Ectodermal cell (in vitro differentiated cells): Measurements from ENCODE around the gene MGLL.

ENCODE experiments used
- H3K27ac ChIP-seq: 2 replicates; pipeline ENCODE4 v1.7.0; 2013; ENCODE audit warnings: mild to moderate bottlenecking, low read depth, low read length; ENCODE audit not compliant: insufficient read depth, poor library complexity, severe bottlenecking
- H3K27me3 ChIP-seq: 2 replicates; pipeline ENCODE4 v1.7.0; 2013; ENCODE audit warnings: mild to moderate bottlenecking, low read length; ENCODE audit not compliant: insufficient read depth, control insufficient read depth, poor library complexity, severe bottlenecking
- H3K36me3 ChIP-seq: one replicate; pipeline ENCODE4 v1.7.0; 2013; ENCODE audit warnings: low read length; ENCODE audit not compliant: control insufficient read depth, insufficient read depth
- H3K4me1 ChIP-seq: one replicate; pipeline ENCODE4 v1.7.0; 2013; ENCODE audit warnings: low read length; ENCODE audit not compliant: control insufficient read depth, insufficient read depth
- H3K4me3 ChIP-seq: 2 replicates; pipeline ENCODE4 v1.7.0; 2013; ENCODE audit warnings: low read depth, low read length, control low read depth; ENCODE audit not compliant: insufficient read depth
- H3K9me3 ChIP-seq: 2 replicates; pipeline ENCODE4 v1.7.0; 2013; ENCODE audit warnings: mild to moderate bottlenecking, low read length, moderate library complexity; ENCODE audit not compliant: control insufficient read depth
- WGBS, 2 experiments: methylation state at CpG; one replicate each; pipeline ENCODE4 v1.1.7; 2013; ENCODE audit warnings: missing lambda C conversion rate in 2 of 2; 5-methylcytosine and 5-hydroxymethylcytosine counted together

MGLL gene

GRCh38 chr3:127815001-127815400 is 7.3 kb downstream of the MGLL start:
- Histone ChIP-seq H3K27me3 (no peaks in the 10 kb centered on the region), H3K4me3 (no peak overlapping the region), H3K9me3 (no peaks in the 10 kb centered on the region), H3K36me3 (no peaks in the 10 kb centered on the region), H3K27ac (no peak overlapping the region), H3K4me1 (no peaks in the 10 kb centered on the region)
- WGBS, 2 experiments: 84 to 92% methylated on average over 6 to 7 of the region's 7 CpGs

GRCh38 chr3:127814325-127814781 is 8.0 kb downstream of the MGLL start:
- WGBS, 2 experiments: 86 to 88% methylated on average over 2 of the region's 2 CpGs
- H3K36me3 ChIP-seq: no peaks in the 10 kb centered on the region

DNA sequence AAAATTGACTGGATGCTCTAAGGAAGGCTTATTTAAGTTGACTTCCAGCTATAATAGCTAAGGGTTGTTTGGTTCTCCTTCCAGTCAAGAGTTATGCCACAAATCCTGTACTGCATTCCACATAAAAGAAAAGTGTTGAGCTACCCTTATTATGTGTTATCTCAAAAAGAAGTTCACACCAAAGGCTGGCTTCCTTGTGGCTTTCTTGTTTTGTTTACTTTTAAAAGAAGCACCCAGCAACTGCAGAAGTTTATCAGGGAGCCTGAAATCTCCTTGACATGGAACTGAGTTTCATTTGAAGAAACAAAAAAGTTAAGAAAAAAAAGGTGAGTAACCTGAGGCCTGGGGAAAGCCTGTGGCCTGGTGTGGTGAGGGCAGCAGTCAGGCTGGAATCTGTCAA is 10.2 kb downstream of the MGLL start:
- no peaks in the 10 kb centered on the region for H3K36me3 ChIP-seq
- H3K27ac ChIP-seq: no peak overlapping the region
- H3K4me3 ChIP-seq: no peak overlapping the region
- H3K27me3 ChIP-seq: no peaks in the 10 kb centered on the region
- no peaks in the 10 kb centered on the region for H3K4me1 ChIP-seq
- H3K9me3 ChIP-seq: no peaks in the 10 kb centered on the region

More at GRCh38 chr3:127814325-127814781, 8.0 kb downstream of the MGLL start:
- Histone ChIP-seq H3K27ac (no peak overlapping the region), H3K9me3 (no peaks in the 10 kb centered on the region), H3K4me1 (no peaks in the 10 kb centered on the region), H3K27me3 (no peaks in the 10 kb centered on the region), H3K4me3 (no peak overlapping the region)

- H3K27me3 ChIP-seq: no peaks in the 10 kb centered on the region
- 95 to 98% methylated on average over 3 of the region's 3 CpGs for WGBS, 2 experiments
- H3K4me3 ChIP-seq: no peak overlapping the region
- no peaks in the 10 kb centered on the region for H3K36me3 ChIP-seq
- H3K9me3 ChIP-seq: no peaks in the 10 kb centered on the region
- H3K4me1 ChIP-seq: no peaks in the 10 kb centered on the region
- no peak overlapping the region for H3K27ac ChIP-seq
Measured at GRCh38 chr3:127811717-127812116, 10.6 kb downstream of the MGLL start.

DNA sequence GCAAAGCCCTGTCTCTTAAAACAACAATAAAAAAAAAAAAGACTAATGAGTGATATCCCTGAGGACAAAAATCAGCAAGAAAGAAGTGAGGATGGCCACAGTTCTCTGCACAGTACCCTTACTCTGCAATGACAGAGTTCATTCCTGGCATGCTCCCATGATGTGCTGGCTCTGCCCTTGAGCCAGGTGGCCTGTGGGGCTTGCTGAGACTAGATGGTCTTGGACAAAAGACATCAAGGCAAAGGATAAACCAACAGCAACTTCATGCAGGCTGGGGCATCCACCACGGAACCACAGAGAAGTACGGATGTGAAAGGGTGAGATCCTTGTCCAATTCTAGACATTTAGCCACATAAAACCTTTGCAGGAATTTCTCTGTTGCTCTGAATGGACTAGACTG is 12.7 kb downstream of the MGLL start:
- H3K27ac ChIP-seq: no peak overlapping the region
- H3K27me3 ChIP-seq: no peaks in the 10 kb centered on the region
- H3K36me3 ChIP-seq: no peaks in the 10 kb centered on the region
- H3K4me1 ChIP-seq: no peaks in the 10 kb centered on the region
- WGBS, 2 experiments: 88 to 95% methylated on average over 2 of the region's 2 CpGs
- no peaks in the 10 kb centered on the region for H3K9me3 ChIP-seq
- no peak overlapping the region for H3K4me3 ChIP-seq

DNA sequence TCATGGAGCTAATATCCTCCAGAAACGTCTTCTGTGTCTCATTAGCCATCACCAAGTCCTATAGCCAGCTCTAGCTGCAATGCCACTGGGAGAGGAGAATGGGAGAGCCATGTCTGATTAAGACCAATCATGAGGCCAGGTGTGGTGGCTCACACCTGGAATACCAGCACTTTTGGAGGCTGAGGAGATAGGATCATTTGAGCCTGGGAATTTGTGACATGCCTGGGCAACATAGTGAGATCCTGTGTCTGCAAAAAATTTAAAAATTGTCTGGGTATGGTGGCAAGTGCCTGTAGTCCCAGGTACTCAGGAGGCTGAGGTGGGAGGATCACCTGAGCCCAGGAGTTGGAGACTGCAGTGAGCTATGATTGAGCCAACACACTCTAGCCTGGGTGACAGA is 13.1 kb downstream of the MGLL start:
- Histone ChIP-seq H3K36me3 (no peaks in the 10 kb centered on the region), H3K4me3 (no peak overlapping the region), H3K4me1 (no peaks in the 10 kb centered on the region), H3K27me3 (no peaks in the 10 kb centered on the region), H3K9me3 (no peaks in the 10 kb centered on the region), H3K27ac (no peak overlapping the region)
- WGBS, 2 experiments: 85 to 86% methylated on average over 1 of the region's 1 CpG

GRCh38 chr3:127808197-127808596 is 14.1 kb downstream of the MGLL start:
- H3K9me3 ChIP-seq: no peaks in the 10 kb centered on the region
- no peaks in the 10 kb centered on the region for H3K27me3 ChIP-seq
- no peaks in the 10 kb centered on the region for H3K36me3 ChIP-seq
- no peaks in the 10 kb centered on the region for H3K4me1 ChIP-seq
- no peak overlapping the region for H3K27ac ChIP-seq
- no peak overlapping the region for H3K4me3 ChIP-seq

- H3K4me3 ChIP-seq: no peak overlapping the region
- no peaks in the 10 kb centered on the region for H3K27me3 ChIP-seq
- H3K4me1 ChIP-seq: no peaks in the 10 kb centered on the region
- WGBS, 2 experiments: 94% methylated on average over 10 of the region's 10 CpGs
- H3K36me3 ChIP-seq: no peaks in the 10 kb centered on the region
- H3K9me3 ChIP-seq: no peaks in the 10 kb centered on the region
- H3K27ac ChIP-seq: no peak overlapping the region
Measured at GRCh38 chr3:127805026-127805753, 17.1 kb downstream of the MGLL start.

DNA sequence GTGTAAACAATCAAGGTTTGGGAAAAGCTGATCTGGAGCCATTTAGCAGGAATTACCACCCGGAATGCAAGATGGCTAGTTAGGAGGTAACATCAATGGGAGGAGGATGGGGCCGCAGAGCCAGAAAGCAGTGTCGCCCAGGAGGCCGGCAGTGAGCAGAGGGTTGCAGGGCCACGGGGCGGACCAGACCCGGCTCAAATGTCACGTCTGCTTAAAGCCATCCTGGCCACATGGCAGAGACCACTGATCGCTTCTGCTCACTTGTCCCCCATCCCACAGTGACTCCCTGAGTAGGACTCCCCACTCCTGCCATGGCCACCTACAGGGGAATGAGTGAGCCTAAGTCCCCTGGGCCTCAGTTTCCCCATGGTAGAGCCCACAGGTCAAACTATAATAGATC is 18.2 kb downstream of the MGLL start:
- H3K4me1 ChIP-seq: no peaks in the 10 kb centered on the region
- no peaks in the 10 kb centered on the region for H3K9me3 ChIP-seq
- WGBS, 2 experiments: 79 to 80% methylated on average over 9 of the region's 9 CpGs
- H3K36me3 ChIP-seq: no peaks in the 10 kb centered on the region
- H3K27me3 ChIP-seq: no peaks in the 10 kb centered on the region
- H3K27ac ChIP-seq: no peak overlapping the region
- no peak overlapping the region for H3K4me3 ChIP-seq

GRCh38 chr3:127803619-127804018 is 18.7 kb downstream of the MGLL start:
- Histone ChIP-seq H3K27ac (no peak overlapping the region), H3K4me3 (no peak overlapping the region), H3K9me3 (no peaks in the 10 kb centered on the region), H3K36me3 (no peaks in the 10 kb centered on the region), H3K27me3 (no peaks in the 10 kb centered on the region), H3K4me1 (no peaks in the 10 kb centered on the region)
- 82% methylated on average over 4 of the region's 4 CpGs for WGBS, 2 experiments

DNA sequence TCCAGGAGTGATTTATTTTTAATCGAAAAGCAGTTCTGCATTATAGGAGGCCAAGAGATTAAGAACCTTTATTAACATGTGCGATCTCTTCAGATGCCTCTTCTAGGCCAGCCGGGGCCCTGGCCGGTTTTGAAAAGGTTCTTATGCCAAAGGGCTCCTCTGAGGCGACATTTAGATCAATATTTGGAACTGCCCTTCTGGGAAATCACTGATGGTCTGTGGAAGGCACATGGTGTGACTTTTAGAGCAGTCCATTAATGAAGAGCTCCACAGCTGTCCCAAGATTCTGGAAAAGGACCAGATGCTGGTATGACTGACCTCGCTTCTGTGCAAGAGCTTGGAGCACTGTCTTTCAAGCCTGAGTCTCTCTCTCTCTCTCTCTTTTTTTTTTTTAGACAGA is 19.7 kb downstream of the MGLL start:
- Histone ChIP-seq H3K9me3 (no peaks in the 10 kb centered on the region), H3K36me3 (no peaks in the 10 kb centered on the region), H3K27me3 (no peaks in the 10 kb centered on the region), H3K4me3 (no peak overlapping the region), H3K4me1 (no peaks in the 10 kb centered on the region), H3K27ac (no peak overlapping the region)
- WGBS, 2 experiments: 92 to 95% methylated on average over 6 of the region's 6 CpGs
